DMS79 treated with DMSO at 0.1 percent for 48 hours (cell line): Measurements from ENCODE around the gene NLRP6.
"Not testable (repeated sequence)": the region's sequence is repeated elsewhere in the genome, so short reads cannot be mapped to it uniquely, and the experiment has no call there.

Source experiments
- DNase-seq: peaks from one replicate; lab custom pipeline; 2025; lab: John Stamatoyannopoulos, UW

Gene NLRP6

DNA sequence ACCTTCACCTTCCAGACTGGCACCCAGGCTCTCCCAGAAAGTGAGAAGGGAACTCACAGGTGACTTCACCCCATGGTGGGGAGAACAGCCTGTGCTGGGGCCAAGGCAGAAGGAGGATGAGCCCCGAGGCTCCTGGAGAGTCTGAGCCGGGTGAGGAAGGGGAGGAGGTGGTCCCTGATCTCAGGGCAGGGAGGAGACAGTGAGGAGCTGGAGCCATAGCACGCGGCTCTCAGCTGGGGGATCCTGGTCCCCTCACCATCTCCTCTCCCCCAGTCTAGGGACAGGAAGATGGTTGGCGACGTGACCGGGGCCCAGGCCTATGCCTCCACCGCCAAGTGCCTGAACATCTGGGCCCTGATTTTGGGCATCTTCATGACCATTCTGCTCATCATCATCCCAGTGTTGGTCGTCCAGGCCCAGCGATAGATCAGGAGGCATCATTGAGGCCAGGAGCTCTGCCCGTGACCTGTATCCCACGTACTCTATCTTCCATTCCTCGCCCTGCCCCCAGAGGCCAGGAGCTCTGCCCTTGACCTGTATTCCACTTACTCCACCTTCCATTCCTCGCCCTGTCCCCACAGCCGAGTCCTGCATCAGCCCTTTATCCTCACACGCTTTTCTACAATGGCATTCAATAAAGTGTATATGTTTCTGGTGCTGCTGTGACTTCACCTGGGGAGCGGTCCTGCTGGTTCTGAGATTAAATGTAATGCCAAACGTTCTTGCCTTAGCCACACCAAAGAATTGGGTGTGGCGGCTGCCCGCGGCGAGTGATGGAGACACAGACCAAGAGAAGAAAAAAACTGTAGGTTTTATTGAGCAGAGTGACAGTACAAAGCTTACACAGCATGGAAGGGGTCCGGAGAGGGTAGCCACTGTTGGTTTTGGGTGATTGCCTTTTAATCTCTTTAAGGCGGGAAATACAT, 30.8 kb downstream of the NLRP6 start:
- not testable (repeated sequence) for DNase-seq

DNA sequence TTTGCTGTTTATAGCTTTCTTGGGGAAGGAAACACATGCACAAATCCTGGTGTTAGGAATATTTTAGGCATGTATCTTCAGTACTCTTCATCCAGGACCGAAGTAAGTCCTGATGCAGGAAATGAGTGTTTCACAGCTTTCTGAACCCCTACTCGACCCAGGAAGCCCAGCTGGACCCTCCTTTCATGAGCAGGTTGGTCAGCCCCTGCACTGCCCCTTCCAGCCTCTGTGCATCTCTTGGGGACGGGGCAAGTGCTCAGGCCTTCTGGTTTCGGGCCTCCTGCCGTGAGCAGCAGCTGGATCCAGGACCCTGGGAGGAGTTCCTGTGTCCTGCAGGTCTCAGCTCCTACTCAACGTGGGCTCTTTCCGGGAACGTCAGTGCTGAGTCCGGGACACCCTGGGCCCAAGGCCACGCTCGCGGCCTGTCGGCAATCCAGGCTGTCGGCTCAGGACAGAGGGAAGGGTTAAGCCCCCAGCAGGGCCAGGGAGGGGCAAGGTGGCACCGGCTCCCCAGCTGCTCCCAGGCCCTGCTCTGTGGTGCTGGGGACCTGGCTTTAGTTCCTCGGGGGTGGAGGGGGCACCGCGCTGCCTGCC, 31.9 kb downstream of the NLRP6 start:
- not testable (repeated sequence) for DNase-seq

DNA sequence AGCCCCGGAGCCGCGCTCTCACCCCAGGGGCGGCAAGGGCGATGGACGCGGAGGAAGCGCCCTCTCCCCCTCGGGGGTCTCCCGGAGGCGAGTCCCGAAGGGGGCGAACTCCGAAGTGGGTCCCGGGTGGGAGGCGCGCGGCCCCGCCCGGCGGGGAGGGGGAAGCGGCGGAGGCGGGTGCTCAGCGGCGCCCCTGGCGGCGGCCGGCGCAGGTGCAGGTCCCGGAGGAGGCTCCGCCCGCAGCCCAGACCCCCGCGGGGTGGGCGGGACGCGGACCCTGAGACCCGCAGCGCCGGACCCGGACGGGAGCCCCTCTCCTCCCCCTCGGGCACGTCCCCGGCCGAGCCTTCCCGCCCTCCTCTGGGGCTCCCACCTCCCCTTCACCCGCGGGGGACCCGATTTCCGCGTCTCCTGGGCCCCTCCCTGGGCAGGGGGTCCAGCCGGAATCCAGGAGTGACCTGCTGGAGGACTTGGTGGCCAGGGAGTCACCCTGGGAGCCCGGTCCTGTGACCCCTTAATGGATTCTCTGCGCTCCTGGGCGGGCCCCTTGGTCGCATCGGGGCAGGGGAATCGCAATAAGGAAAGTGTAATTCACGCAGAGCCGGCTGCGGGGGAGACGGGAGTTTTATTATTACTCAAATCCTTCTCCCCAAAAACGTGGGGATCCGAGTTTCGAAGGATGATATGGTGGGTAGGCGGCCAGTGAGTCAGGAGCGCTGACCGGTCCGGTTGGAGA, 33.0 kb downstream of the NLRP6 start:
- not testable (repeated sequence) for DNase-seq

DNA sequence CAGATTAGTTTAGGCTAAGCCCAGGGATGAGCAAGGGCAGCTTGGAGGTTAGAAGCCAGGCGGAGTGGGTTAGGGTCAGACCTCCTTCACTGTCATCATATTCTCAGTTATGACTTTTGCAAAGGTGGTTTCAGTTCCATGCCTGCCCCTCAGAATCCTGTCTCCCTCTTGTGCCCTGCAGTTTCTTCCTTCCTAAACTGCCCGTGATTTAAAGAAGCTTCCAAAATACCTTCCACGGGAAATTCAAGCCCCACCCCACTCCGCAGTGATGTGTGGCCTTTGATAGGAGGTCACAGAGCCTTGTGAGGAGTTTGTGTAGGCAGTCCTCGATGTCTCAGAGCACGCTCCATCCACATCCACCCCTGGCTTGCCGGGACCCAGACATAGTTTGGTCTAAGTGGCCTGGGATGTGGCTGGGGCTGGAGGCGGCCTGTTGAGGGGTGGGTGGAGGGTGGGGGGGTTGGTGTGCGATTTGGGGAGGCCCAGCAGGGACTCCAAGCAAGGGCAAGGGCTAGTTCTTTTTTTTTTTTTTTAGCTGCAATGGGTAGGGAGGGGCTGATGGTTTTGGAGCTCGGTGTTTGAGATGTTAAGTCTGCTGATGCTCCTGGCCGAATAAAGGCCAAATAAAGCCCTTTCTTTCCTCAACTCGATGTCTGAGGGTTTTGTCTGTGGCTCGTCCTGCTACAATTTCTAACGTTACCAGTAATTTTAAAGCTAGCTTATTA, 34.0 kb downstream of the NLRP6 start:
- DNase-seq: no peak

DNA sequence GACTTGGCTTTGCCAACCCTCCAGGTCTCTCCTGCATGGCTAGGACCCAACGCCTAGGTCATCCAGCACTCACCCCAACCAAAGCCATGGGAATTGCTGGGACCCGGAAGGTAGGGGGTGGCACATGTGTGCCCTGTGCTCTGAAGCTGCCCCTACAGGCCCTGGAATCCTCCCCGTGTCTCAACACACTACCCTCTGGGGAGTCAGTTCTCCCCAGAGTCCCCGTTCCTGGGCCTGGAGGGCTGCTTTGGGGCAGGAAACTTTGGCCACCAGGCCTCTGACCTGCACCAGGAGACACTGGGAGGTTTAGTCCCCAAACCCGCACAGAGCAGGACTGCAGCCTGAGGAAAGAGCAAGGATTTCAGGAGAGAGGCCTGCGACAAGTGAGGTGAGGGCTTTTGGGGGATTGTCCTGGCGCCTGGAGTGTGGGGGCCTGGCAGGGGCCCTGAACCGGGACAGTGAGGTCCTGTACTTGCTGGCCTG, 35.1 kb downstream of the NLRP6 start:
- DNase-seq: no peak

DNA sequence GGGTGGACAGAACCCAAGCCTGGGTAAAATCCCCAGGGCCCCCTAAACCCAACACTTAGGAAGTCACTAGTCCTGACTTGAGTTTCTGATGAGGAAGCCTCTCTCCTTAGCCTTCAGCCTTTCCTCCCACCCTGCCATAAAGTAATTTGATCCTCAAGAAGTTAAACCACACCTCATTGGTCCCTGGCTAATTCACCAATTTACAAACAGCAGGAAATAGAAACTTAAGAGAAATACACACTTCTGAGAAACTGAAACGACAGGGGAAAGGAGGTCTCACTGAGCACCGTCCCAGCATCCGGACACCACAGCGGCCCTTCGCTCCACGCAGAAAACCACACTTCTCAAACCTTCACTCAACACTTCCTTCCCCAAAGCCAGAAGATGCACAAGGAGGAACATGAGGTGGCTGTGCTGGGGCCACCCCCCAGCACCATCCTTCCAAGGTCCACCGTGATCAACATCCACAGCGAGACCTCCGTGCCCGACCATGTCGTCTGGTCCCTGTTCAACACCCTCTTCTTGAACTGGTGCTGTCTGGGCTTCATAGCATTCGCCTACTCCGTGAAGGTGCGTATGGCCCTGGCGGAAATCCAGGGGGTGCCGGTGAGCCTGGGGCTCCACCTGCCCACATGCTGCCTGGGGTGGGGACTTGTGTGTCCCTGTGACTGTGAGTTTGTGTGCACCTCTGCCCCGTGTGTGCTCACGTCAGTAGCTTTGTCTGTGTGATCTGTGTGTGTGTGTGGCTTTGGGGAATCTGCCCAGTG, 35.8 kb downstream of the NLRP6 start, which contains the start of gene IFITM1:
Gene IFITM1 (plus strand): TSS at position 254 of the 767 bp plus-strand sequence. CDS start 131 bp downstream, at position 385.
- no peak for DNase-seq

DNA sequence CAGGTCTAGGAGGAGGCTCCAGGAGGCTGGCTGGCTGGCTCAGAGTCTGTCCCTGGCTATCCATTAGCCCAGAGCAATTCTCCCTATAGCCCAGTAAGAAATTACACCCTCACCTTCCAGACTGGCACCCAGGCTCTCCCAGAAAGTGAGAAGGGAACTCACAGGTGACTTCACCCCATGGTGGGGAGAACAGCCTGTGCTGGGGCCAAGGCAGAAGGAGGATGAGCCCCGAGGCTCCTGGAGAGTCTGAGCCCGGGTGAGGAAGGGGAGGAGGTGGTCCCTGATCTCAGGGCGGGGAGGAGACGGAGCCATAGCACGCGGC, 36.3 kb downstream of the NLRP6 start:
- DNase-seq: not testable (repeated sequence)

DNA sequence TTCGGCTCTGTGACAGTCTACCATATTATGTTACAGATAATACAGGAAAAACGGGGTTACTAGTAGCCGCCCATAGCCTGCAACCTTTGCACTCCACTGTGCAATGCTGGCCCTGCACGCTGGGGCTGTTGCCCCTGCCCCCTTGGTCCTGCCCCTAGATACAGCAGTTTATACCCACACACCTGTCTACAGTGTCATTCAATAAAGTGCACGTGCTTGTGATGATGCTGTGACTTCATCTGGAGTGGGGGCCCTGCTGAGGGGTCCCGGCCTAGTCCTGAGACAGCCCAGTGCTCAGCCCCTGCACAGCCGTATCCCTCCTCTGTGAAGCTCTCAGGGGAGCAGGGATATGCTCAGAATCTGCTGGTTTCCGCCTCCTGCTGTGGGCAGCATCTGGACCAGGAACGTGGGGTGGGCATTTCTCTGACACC, 36.9 kb downstream of the NLRP6 start:
- DNase-seq: no peak

DNA sequence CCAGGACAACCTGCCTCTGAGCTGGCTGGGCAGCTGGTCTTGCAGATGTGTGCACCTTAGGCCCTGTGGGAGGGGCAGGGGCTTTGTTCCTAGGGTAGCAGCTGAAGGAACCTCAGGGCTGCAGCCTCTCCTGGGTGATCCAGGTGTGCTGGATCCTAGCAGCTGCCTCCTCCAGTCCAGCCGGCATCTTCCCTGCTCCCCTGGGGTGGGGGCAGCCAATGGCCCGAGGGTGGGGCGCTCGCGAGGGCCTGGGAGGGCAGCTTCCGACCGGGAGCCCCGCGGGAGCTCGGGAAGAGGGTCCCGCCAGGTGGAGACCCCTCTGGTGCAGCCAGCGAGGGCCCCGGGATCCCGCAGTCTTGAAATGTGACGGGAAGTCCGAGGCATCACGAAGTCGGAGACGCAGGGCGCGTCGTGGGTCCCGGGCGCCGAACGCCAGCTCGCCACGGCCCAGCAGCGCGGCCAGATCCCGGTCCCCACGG, 37.3 kb downstream of the NLRP6 start:
- DNase-seq: no peak

DNA sequence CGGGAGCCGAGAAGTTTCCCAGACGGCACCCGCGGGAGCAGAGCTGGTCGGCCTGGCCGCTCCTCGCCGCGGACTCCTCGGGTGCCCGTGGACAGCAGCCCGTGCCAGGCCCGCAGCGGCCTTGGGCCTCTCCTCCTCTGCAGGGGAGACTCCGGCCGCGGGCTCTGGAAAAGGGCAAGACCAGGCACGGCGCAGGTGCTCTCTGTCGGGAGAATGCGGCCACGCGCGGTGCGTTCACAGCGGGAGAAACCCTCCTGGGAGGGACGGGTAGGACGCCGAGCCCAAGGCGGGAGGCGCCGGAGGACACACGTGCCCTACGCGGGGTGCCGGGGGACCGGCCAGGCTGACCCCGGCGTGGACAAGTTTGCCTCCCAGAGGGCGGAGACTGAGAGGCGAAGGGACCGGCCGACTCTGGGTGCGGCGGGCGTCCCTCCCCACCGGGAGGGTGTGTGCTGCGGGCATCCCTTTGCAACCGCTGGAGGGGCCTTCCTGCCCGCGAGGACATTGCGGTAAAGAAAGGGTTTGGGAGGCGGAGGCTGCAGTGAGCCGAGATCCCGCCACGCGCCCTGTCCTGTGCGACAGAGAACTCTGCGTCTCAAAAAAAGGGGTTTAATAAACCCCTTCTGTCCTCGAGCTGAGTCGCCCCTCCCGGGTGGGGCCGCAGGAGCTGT, 38.0 kb downstream of the NLRP6 start:
- no peak for DNase-seq

DNA sequence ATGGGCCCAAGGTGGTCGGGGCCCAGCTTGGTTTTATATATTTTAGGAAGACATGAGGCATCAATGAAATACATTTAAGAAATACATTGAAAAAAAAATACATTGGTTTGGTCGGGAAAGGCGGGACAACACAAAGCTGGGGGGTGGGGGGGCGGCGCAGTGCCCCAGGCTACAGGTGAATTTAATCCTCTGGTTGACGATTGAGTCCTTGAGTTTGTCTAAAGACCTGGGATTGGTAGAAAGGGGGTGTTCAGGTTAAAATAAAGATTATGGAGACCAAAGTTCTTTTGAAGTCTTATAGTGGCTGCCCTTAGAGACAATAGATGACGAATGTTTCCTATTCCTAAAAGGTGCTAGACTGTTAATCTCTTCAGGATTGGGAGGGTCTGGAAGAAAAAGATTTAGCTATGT, 38.7 kb downstream of the NLRP6 start:
- no peak for DNase-seq

DNA sequence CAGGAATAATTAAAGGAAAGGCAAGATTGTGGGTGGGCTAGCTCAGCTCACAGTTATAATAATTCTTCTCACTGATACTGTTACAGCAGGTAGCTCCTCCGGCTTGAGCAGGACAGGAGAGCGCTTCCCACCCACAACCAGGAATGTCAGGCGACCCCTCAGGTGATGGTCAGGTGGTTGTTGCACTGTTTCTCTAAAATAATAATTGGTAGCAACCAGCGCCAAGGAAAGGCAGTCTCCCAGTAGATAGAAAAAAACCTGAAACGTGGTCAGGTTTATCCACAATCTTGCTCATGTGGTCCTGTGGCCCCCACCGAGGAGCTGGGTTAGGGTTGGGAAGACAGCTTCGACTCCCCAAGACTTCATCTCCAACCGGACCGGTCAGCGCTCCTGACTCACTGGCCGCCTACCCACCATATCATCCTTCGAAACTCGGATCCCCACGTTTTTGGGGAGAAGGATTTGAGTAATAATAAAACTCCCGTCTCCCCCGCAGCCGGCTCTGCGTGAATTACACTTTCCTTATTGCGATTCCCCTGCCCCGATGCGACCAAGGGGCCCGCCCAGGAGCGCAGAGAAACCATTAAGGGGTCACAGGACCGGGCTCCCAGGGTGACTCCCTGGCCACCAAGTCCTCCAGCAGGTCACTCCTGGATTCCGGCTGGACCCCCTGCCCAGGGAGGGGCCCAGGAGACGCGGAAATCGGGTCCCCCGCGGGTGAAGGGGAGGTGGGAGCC, 39.6 kb downstream of the NLRP6 start:
- DNase-seq: not testable (repeated sequence)

DNA sequence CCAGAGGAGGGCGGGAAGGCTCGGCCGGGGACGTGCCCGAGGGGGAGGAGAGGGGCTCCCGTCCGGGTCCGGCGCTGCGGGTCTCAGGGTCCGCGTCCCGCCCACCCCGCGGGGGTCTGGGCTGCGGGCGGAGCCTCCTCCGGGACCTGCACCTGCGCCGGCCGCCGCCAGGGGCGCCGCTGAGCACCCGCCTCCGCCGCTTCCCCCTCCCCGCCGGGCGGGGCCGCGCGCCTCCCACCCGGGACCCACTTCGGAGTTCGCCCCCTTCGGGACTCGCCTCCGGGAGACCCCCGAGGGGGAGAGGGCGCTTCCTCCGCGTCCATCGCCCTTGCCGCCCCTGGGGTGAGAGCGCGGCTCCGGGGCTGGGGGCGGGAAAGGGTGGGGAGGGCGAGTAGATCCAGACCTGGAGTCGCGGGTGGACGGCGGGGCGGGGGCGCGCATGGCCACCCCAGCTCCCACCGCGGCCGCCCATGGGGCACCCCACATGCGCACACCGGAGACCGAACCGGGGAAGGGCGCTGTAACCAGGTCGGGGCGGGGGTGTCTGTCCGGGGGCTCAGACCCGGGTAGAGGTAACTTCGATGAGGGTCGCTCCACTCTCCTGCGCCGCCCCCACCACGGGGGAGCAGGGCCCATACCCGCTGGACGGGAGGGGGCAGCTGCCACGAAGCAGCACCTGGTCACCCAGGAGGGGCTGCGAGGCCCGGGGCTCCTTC, 40.4 kb downstream of the NLRP6 start:
- DNase-seq: not testable (repeated sequence)

DNA sequence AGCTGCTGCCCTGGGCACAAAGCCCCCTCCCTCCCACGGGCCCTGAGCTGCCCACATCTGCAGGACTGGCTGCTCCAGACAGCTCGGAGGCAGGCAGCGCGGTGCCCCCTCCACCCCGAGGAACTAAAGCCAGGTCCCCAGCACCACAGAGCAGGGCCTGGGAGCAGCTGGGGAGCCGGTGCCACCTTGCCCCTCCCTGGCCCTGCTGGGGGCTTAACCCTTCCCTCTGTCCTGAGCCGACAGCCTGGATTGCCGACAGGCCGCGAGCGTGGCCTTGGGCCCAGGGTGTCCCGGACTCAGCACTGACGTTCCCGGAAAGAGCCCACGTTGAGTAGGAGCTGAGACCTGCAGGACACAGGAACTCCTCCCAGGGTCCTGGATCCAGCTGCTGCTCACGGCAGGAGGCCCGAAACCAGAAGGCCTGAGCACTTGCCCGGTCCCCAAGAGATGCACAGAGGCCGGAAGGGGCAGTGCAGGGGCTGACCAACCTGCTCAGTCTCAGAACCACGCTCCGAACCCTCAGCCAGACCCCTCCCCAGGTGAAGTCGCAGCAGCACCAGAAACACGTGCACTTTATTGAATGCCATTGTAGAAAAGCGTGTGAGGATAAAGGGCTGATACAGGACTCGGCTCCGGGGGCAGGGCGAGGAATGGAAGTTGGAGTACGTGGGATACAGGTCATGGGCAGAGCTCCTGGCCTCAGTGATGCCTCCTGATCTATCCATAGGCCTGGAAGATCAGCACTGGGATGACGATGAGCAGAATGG, 41.1 kb downstream of the NLRP6 start:
- not testable (repeated sequence) for DNase-seq

DNA sequence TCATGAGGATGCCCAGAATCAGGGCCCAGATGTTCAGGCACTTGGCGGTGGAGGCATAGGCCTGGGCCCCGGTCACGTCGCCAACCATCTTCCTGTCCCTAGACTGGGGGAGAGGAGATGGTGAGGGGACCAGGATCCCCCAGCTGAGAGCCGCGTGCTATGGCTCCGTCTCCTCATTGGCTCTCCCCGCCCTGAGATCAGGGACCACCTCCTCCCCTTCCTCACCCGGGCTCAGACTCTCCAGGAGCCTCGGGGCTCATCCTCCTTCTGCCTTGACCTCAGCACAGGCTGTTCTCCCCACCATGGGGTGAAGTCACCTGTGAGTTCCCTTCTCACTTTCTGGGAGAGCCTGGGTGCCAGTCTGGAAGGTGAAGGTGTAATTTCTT, 41.7 kb downstream of the NLRP6 start:
- not testable (repeated sequence) for DNase-seq

DNA sequence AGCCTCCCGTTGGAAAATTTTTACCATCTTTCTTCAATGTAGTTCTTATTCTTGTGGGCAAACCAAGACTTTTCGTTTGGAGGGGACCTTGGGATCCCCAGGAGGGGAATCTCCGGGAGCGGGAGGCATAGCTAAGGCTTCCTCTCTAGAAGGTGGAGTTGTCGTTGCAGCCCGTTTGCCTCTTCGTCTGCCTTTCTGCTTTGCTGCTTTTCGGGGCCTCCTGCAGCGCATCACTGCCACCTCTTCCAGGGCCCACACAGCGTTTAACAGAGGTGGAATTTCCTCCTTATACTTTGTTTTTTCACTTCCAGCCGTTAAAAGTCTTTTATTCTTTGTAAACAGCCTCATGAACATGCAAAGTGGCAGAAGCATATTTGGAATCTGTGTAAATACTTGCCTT, 45.9 kb downstream of the NLRP6 start:
- no peak for DNase-seq

DNA sequence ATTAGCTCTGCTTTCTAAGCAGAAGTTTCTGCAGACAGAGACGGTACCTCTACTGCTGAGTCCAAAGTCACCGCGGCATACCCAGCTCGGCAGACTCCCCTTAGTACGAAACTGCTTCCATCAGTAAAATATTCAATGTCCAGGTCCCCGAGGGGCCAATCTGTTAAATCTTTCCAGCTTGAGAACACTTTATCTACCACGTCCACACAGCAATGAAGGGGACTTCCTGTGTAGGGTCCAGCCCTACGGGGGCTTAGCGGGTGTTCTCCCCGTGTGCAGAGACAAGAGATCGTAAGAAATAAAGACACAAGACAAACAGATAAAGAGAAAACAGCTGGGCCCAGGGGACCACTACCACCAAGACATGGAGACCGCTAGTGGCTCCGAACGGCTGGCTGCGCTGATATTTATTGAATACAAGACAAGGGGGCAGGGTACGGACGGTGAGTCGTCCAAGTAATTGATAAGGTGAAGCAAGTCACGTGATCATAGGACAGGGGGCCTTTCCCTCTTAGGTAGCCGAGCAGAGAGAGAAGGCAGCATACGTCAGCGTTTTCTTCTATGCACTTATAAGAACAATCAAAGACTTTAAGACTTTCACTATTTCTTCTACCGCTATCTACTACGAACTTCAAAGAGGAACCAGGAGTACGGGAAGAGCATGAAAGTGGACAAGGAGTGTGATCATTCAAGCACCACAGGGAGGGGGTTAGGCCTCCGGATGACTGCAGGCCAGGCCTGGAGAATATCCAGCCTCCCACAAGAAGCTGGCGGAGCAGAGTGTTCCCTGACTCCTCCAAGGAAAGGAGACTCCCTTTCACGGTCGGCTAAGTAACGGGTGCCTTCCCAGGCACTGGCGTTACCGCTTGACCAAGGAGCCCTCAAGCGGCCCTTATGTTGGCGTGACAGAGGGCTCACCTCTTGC, 46.6 kb downstream of the NLRP6 start:
- not testable (repeated sequence) for DNase-seq
